ENCODE data around the gene ASTN2. TPM values are rescaled to one million over a fixed set of nuclear protein-coding genes. Genes with fewer than 3 reads are reported as not detected.

The ASTN2 gene
- total RNA-seq, 2 experiments from 2014 or later, result 1.7 to 4.2 TPM

DNA sequence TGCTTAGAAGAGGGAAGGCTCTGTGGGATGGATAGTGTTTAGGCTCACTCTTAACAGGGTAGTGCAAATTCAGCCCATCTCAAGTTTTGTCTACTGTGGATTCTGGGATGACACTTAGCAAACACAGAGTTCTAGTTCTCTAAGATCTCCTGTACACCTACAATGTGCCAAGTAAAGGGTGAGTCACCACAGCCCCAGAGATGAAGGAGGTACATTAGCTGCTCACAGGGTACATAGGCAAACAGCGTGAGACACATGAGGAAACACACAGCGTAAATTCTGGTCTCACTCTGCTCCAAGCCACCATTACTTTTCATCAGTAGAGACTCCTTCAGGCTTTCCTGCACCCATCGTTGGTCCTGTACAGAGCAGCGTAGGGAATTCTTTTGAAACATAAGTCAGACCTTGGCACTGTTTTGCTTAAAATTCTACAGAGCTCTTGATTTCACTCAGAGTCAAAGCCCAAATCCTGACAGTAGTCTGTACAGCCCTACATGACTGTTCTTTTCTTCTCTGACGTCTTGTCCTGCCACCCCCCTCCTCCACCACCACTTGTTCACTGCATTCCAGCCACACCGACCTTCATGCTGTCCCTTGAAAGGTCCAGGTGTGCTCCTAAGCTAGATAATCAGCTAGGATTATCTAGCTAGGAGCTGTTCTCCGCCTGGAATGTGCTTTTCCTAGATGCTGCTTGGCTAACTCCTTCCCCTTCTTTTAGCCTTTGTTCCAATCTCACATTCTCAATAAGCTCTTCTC lies 8.7 kb downstream of the ASTN2 start:
- H3K9me3 ChIP-seq (ENCODE audit: low read length), result no peaks in the 10 kb centered on the region
- H3K9me2 ChIP-seq (ENCODE audit: insufficient read depth, low read length), result no peaks in the 10 kb centered on the region
- H3K4me2 ChIP-seq (ENCODE audit: low read length), result no peak overlapping the region
- DNase-seq (ENCODE audit: low spot score), result no peak
- H3K4me3 ChIP-seq (ENCODE audit: low read depth, low read length, poor library complexity, severe bottlenecking), result no peak overlapping the region
- intact Hi-C loops (cut with micrococcal nuclease; ENCODE audit: unreplicated experiment), result no loop called here
- H3K79me2 ChIP-seq (ENCODE audit: insufficient read depth, low read depth, low read length), result no peaks in the 10 kb centered on the region
- no peak overlapping the region for H3K27ac ChIP-seq (ENCODE audit: low read depth, low read length, poor library complexity, severe bottlenecking)
- BruUV-seq (replicated peaks), result no TSS peak
- CTCF ChIA-PET (ENCODE audit: unreplicated experiment), result no interaction called here
- TF ChIP-seq EZH2phosphoT487 (IDR thresholded peaks at IDR 0.05; ENCODE audit: borderline replicate concordance, low read depth, low read length), result no peak
- no peak for TF ChIP-seq CTCF (conservative IDR thresholded peaks at IDR 0.05; ENCODE audit: low read length)
- no peak overlapping the region for H2AFZ ChIP-seq (ENCODE audit: low read length)
- POLR2A ChIA-PET, result interaction anchor here (1.0 kb wide), 1 partner anchor 130 kb away, joined by 3 read pairs; no protein-coding TSS in a partner anchor
- H3K36me3 ChIP-seq (ENCODE audit: insufficient read depth, low read length), result no peaks in the 10 kb centered on the region
- H3K4me1 ChIP-seq (ENCODE audit: insufficient read depth, low read length, poor library complexity, severe bottlenecking), result no peaks in the 10 kb centered on the region
- no peaks in the 10 kb centered on the region for H4K20me1 ChIP-seq (ENCODE audit: insufficient read depth, low read length)

GRCh38 chr9:117403848-117404247 lies 11.0 kb downstream of the ASTN2 start:
- ChIA-PET CTCF (ENCODE audit: unreplicated experiment) (no interaction called here), POLR2A (no interaction called here)
- Histone ChIP-seq H3K4me3 (ENCODE audit: low read depth, low read length, poor library complexity, severe bottlenecking) (no peak overlapping the region), H2AFZ (ENCODE audit: low read length) (no peak overlapping the region), H3K79me2 (ENCODE audit: insufficient read depth, low read depth, low read length) (no peaks in the 10 kb centered on the region), H3K36me3 (ENCODE audit: insufficient read depth, low read length) (no peaks in the 10 kb centered on the region), H3K9me3 (ENCODE audit: low read length) (no peaks in the 10 kb centered on the region), H3K4me2 (ENCODE audit: low read length) (no peak overlapping the region), H3K9me2 (ENCODE audit: insufficient read depth, low read length) (no peaks in the 10 kb centered on the region), H4K20me1 (ENCODE audit: insufficient read depth, low read length) (no peaks in the 10 kb centered on the region), H3K27ac (ENCODE audit: low read depth, low read length, poor library complexity, severe bottlenecking) (no peak overlapping the region), H3K4me1 (ENCODE audit: insufficient read depth, low read length, poor library complexity, severe bottlenecking) (no peaks in the 10 kb centered on the region)
- TF ChIP-seq EZH2phosphoT487 (IDR thresholded peaks at IDR 0.05; ENCODE audit: borderline replicate concordance, low read depth, low read length) (no peak), CTCF (conservative IDR thresholded peaks at IDR 0.05; ENCODE audit: low read length) (no peak)
- intact Hi-C loops (cut with micrococcal nuclease; ENCODE audit: unreplicated experiment), result no loop called here
- no peak for DNase-seq (ENCODE audit: low spot score)
- BruUV-seq (replicated peaks), result no TSS peak

DNA sequence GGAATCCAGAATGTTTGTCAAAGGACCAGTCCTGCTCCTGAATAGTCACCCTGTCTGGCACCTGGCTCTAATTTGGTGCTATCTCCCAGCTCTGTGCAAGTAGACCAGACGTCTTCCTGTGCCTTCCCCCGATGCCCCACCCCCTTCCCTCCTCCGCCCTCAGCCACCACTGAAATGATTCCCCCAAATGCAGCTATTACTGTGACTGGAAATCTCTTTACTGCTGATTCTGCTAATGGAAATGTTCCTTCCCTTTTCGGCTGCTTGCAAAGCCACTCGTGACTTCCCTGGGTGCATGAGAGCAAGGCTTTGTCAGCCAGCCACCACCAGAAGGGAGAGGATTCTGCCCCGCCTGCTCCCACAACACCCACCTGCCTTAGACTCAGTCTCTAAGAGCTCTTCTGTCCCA lies 11.4 kb downstream of the ASTN2 start:
- Histone ChIP-seq H2AFZ (ENCODE audit: low read length) (no peak overlapping the region), H3K4me3 (ENCODE audit: low read depth, low read length, poor library complexity, severe bottlenecking) (no peak overlapping the region), H4K20me1 (ENCODE audit: insufficient read depth, low read length) (no peaks in the 10 kb centered on the region), H3K4me2 (ENCODE audit: low read length) (no peak overlapping the region), H3K36me3 (ENCODE audit: insufficient read depth, low read length) (no peaks in the 10 kb centered on the region), H3K9me2 (ENCODE audit: insufficient read depth, low read length) (no peaks in the 10 kb centered on the region), H3K27ac (ENCODE audit: low read depth, low read length, poor library complexity, severe bottlenecking) (no peak overlapping the region), H3K79me2 (ENCODE audit: insufficient read depth, low read depth, low read length) (no peaks in the 10 kb centered on the region), H3K4me1 (ENCODE audit: insufficient read depth, low read length, poor library complexity, severe bottlenecking) (no peaks in the 10 kb centered on the region), H3K9me3 (ENCODE audit: low read length) (no peaks in the 10 kb centered on the region)
- no peak for TF ChIP-seq EZH2phosphoT487 (IDR thresholded peaks at IDR 0.05; ENCODE audit: borderline replicate concordance, low read depth, low read length)
- TF ChIP-seq CTCF (conservative IDR thresholded peaks at IDR 0.05; ENCODE audit: low read length), result no peak
- no peak for DNase-seq (ENCODE audit: low spot score)
- ChIA-PET POLR2A (no interaction called here), CTCF (ENCODE audit: unreplicated experiment) (no interaction called here)
- no TSS peak for BruUV-seq (replicated peaks)
- intact Hi-C loops (cut with micrococcal nuclease; ENCODE audit: unreplicated experiment), result no loop called here
